Keratinocyte (primary cell): ENCODE results near the gene EEF1A2. TPM values are rescaled to one million over a fixed set of nuclear protein-coding genes. Genes with fewer than 3 reads are reported as not detected.
A peak's percentile ranks its signal among the peaks of the same experiment; 100 is the strongest.

ENCODE experiments used
- DNase-seq: peaks from one replicate; pipeline ENCODE4 v3.0.0-alpha.2; 2011; ENCODE audit warnings: low read depth, missing footprints, low spot score
- FAIRE-seq: peaks from 2 replicates; lab custom pipeline; 2011; peaks lifted over from hg19 to GRCh38; lab: Jason Lieb, UNC
- H2AFZ ChIP-seq: 2 replicates; pipeline ENCODE4 v1.6.0; 2012; ENCODE audit warnings: low read length, control low read depth, inconsistent platforms; ENCODE audit not compliant: control insufficient read depth
- H3K27ac ChIP-seq: 2 replicates; pipeline ENCODE4 v1.5.1; 2011; ENCODE audit warnings: low read length; ENCODE audit not compliant: control insufficient read depth, insufficient read depth
- H3K27me3 ChIP-seq: 3 replicates; pipeline ENCODE4 v1.6.0; 2011; ENCODE audit warnings: low read length; ENCODE audit not compliant: control insufficient read depth, insufficient read depth; ENCODE audit errors: extremely low read depth
- H3K36me3 ChIP-seq, 2 experiments: 2 replicates in 1 of 2; 3 replicates in 1 of 2; pipeline ENCODE4 v1.5.1; 2011; ENCODE audit warnings: low read length in 2 of 2, mild to moderate bottlenecking in 1 of 2; ENCODE audit not compliant: control insufficient read depth in 2 of 2, insufficient read depth in 2 of 2; ENCODE audit errors: extremely low read depth in 1 of 2
- H3K4me1 ChIP-seq: 3 replicates; pipeline ENCODE4 v1.5.1; 2011; ENCODE audit warnings: low read length; ENCODE audit not compliant: control insufficient read depth, insufficient read depth; ENCODE audit errors: extremely low read depth
- H3K4me2 ChIP-seq: 3 replicates; pipeline ENCODE4 v1.6.0; 2011; ENCODE audit warnings: low read depth, low read length; ENCODE audit not compliant: control insufficient read depth, insufficient read depth; ENCODE audit errors: extremely low read depth
- H3K4me3 ChIP-seq, 3 experiments: fragments of 200-600 bp in 1 of 3; sonication (generic) in 1 of 3; 2 replicates in 2 of 3; 3 replicates in 1 of 3; pipeline ENCODE4 v1.5.1; 2011 to 2016; ENCODE audit warnings: low read length in 3 of 3, mild to moderate bottlenecking in 3 of 3, control low read depth in 2 of 3, inconsistent platforms in 1 of 3, low read depth in 1 of 3, mixed read lengths in 1 of 3, mixed run types in 1 of 3, moderate library complexity in 1 of 3; ENCODE audit not compliant: control insufficient read depth in 2 of 3, insufficient read depth in 2 of 3; ENCODE audit errors: extremely low read depth in 1 of 3
- H3K79me2 ChIP-seq: 2 replicates; pipeline ENCODE4 v1.6.0; 2012; ENCODE audit warnings: low read length; ENCODE audit not compliant: control insufficient read depth, insufficient read depth
- H3K9ac ChIP-seq: 3 replicates; pipeline ENCODE4 v1.6.0; 2011; ENCODE audit warnings: low read length; ENCODE audit not compliant: control insufficient read depth, insufficient read depth; ENCODE audit errors: extremely low read depth
- H3K9me1 ChIP-seq: 3 replicates; pipeline ENCODE4 v1.6.0; 2011; ENCODE audit warnings: low read length; ENCODE audit not compliant: control insufficient read depth, insufficient read depth; ENCODE audit errors: extremely low read depth
- H3K9me3 ChIP-seq: 2 replicates; pipeline ENCODE4 v1.5.1; 2012; ENCODE audit warnings: low read depth, low read length; ENCODE audit not compliant: control insufficient read depth
- H4K20me1 ChIP-seq: 3 replicates; pipeline ENCODE4 v1.6.0; 2011; ENCODE audit warnings: low read length; ENCODE audit not compliant: control insufficient read depth, insufficient read depth; ENCODE audit errors: extremely low read depth
- CTCF ChIP-seq, 3 experiments: IDR thresholded peaks in 1 of 3; conservative IDR thresholded peaks in 1 of 3; optimal IDR thresholded peaks in 1 of 3; 2 replicates in 2 of 3; 3 replicates in 1 of 3; pipeline versions ENCODE3 to v1.5.1; 2011; ENCODE audit warnings: low read length in 3 of 3, mild to moderate bottlenecking in 3 of 3, moderate library complexity in 2 of 3, control low read depth in 1 of 3, inconsistent platforms in 1 of 3; ENCODE audit not compliant: insufficient read depth in 2 of 3; ENCODE audit errors: extremely low read depth in 1 of 3
- EZH2 ChIP-seq: IDR thresholded peaks from one replicate; pipeline ENCODE4 v1.6.1; 2012; ENCODE audit warnings: inconsistent platforms, mild to moderate bottlenecking, low read length, moderate library complexity
- dilution Hi-C: fragments of 300-500 bp; cut with MboI; formaldehyde crosslinking; loops from one replicate; pipeline ENCODE4 v1.7.0; 2020; ENCODE audit warnings: low sequenced_read_pairs; ENCODE audit not compliant: extremely low pct_ligation_motif_present
- polyA plus RNA-seq, 5 experiments: library from polyadenylated mRNA; depleted of rRNA in 3 of 5; stranded (reverse) in 3 of 5; stranded (forward) in 1 of 5; unstranded in 1 of 5; fragments of >200 nt; gene quantifications; 1 replicate in 1 of 5; 2 replicates in 3 of 5; 3 replicates in 1 of 5; pipeline versions ENCODE4 v1.2.1 to v1.2.3, GENCODE V29; 2011 to 2012; ENCODE audit warnings: missing spikeins in 2 of 5, low read depth in 1 of 5, low replicate concordance in 1 of 5

The EEF1A2 gene
- polyA plus RNA-seq, 1 donor (not counting 4 experiments of a cell fraction or from before 2014, with no cell fraction given): 0.12 TPM

DNA sequence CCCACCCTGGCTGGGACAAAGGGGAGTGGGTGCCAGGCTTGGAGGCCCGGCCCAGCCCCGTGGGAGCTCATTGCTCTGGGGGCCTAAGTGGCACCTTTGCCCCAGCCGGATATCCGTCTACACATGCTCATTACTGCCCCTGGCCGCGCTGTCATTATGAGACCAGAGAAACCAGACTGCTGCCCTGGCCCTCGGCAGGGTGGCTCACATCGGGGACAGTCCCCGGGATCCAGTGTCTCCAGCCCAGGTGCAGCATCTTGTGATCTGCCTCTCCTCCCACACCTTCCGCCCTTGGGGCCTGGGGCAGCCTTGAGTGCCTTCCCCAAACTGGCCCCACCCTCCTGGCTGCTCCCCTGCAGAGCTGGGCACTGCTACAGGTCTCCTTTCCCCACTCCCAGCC lies 43.8 kb upstream of the EEF1A2 start:
- Histone ChIP-seq H3K79me2 (no peaks in the 10 kb centered on the region), H3K4me2 (no peak overlapping the region), H3K4me3 (no peak overlapping the region), H2AFZ (no peak overlapping the region), H3K27me3 (no peaks in the 10 kb centered on the region), H3K27ac (no peak overlapping the region), H4K20me1 (no peaks in the 10 kb centered on the region), H3K9ac (no peak overlapping the region), H3K36me3 (no peaks in the 10 kb centered on the region), H3K9me1 (no peaks in the 10 kb centered on the region), H3K9me3 (no peaks in the 10 kb centered on the region), H3K4me1 (peaks cover 47% of the 10 kb centered on the region)
- no peak for DNase-seq
- FAIRE-seq: no peak
- TF ChIP-seq EZH2 (no peak), CTCF (optimal IDR thresholded peaks at IDR 0.05 in 1 of 3, IDR thresholded peaks at IDR 0.05 in 1 of 3, conservative IDR thresholded peaks at IDR 0.05 in 1 of 3; ENCODE audit: extremely low read depth in 1 of 3, insufficient read depth in 2 of 3, low read length in 3 of 3) (no peak)
- dilution Hi-C loops: no loop called here

DNA sequence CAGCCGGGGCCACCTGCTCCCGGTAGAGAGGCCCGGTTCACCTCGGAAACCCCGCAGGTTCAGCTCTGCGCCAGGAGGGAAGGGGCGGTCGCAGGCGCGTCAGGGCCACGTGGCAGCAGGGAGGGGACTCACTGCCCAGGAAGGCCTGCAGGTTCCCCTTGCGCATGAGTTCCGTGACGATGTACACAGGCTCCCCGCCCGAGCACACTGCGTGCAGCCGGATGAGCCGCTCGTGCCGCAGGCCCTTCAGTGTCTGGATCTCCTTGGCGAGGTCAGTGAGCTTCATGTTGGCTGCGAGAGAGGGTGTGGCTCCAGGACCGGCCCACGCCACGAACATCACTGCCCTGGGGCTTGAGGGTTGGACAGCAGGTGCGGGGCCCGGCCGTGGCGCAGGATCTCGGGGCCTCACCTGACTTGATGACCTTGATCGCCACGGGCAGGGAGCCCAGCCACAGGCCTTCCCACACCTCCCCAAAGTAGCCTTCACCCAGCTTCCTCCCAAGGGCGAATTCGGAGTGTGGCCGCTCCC lies 43.2 kb upstream of the EEF1A2 start:
- dilution Hi-C loops: no loop called here
- Histone ChIP-seq H3K4me2 (no peak overlapping the region), H3K9ac (no peak overlapping the region), H3K9me3 (no peaks in the 10 kb centered on the region), H2AFZ (peak overlapping the region; percentile 4), H3K27ac (no peak overlapping the region), H3K79me2 (no peaks in the 10 kb centered on the region), H3K27me3 (no peaks in the 10 kb centered on the region), H4K20me1 (no peaks in the 10 kb centered on the region), H3K36me3 (no peaks in the 10 kb centered on the region), H3K4me1 (peaks cover 47% of the 10 kb centered on the region), H3K9me1 (no peaks in the 10 kb centered on the region), H3K4me3 (peak overlapping the region in 1 of 3 experiments; percentile 19)
- no peak for TF ChIP-seq EZH2
- TF ChIP-seq CTCF (optimal IDR thresholded peaks at IDR 0.05 in 1 of 3, IDR thresholded peaks at IDR 0.05 in 1 of 3, conservative IDR thresholded peaks at IDR 0.05 in 1 of 3; ENCODE audit: extremely low read depth in 1 of 3, insufficient read depth in 2 of 3, low read length in 3 of 3): no peak
- DNase-seq (no peak), FAIRE-seq (peak; percentile 48)
